Stimulated activated CD4-positive, alpha-beta T cell treated with anti-CD3 and anti-CD28 coated beads, TNF-alpha, amount 100 ng/mL, for 1 hour (primary cell): Measurements from ENCODE around the gene RLBP1.
"Not testable (repeated sequence)": the region's sequence is repeated elsewhere in the genome, so short reads cannot be mapped to it uniquely, and the experiment has no call there.

ENCODE experiments used
- DNase-seq, 3 donors: peaks; one replicate each; pipeline ENCODE4 v3.0.0-alpha.2; 2020; ENCODE audit warnings: low read depth in 3 of 3, low spot score in 1 of 3

The RLBP1 gene

GRCh38 chr15:89221543-89221942 lies at the start of gene RLBP1:
Gene RLBP1, minus strand, starts transcription at chr15:89221579. Its CDS starts 2,604 bp downstream, at chr15:89218975.
- DNase-seq, result no peak

DNA sequence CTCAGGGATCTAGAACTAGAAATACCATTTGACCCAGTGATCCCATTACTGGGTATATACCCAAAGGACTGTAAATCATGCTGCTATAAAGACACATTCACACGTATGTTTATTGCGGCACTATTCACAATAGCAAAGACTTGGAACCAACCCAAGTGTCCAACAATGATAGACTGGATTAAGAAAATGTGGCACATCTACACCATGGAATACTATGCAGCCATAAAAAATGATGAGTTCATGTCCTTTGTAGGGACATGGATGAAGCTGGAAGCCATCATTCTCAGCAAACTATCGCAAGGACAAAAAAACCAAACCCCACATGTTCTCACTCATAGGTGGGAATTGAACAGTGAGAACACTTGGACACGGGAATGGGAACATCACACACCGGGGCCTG lies 28.8 kb upstream of the RLBP1 start:
- DNase-seq, result not testable (repeated sequence)

DNA sequence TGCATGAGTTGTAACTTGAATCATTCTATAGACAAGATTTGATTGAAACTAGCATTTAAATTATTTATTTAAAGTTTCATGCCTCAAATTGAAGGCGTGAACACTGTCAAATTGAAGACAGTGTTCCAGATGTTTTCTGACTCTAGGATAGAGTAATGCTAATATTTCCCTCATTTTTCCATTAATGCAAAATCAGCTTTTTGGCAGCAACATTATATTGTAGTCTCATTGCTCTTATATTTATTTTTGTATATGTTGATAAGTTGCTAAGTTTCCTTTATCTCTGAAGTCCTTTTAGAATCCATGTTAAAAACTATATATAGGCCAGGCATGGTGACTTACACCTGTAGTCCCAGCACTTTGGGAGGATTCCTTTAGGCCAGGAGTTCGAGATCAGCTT lies 27.2 kb upstream of the RLBP1 start:
- no peak for DNase-seq

DNA sequence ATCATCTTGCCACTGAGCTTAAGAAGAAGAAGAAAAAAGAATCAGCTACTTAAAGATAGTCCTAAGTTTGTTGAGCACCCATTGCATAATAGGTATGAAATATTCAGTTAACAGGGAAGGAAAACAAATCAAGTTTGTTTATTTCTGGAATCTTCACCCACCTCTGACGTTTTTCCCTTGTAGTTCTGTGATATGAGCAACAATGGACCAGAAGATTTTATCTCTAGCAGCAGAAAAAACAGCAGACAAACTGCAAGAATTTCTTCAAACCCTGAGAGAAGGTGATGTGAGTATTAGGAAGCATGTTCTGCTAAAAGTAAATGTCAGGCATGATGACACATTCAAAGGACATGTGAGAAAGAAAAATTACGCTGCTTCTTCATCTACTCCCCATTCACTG lies 26.1 kb upstream of the RLBP1 start:
- DNase-seq, result no peak

- no peak for DNase-seq
Measured at GRCh38 chr15:89244574-89244903, 23.2 kb upstream of the RLBP1 start.

GRCh38 chr15:89243691-89244573 lies 22.6 kb upstream of the RLBP1 start, which contains the start of gene FANCI:
Gene FANCI, plus strand, starts transcription at chr15:89243979. Its CDS starts 3,669 bp downstream, at chr15:89247648.
- DNase-seq, result peak; percentile 84 to 96 (median 89)

DNA sequence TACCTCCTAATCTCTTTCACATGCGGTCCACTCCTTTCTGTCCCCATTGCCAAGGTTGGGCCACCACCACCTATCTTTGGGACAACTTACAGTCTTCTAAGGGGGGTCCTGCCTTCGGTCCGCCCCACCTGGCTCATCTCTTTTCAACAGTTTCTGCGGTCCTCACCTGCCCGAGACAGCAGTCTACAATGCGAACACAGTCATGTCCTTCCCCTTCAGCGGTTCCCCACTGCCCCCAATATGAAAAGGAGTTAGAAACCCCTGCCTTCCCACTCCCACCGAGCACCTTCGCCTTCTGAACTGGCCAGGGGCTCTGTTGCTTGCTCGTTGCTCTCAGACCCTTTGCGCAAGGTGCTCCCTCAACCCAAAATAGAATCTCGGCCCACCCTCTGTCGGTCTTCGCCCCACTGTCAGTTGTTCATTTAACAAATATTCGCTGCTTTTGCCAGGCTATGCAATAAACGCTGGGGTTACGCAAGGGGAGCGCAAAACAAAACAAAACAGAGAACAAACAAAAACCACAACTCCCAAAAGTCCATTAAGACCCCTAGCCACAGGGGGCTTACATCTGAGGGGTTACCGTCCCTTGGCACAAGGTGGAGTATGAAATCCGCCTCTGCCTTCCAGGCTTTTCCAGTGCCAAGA lies 21.8 kb upstream of the RLBP1 start:
- no peak for DNase-seq

DNA sequence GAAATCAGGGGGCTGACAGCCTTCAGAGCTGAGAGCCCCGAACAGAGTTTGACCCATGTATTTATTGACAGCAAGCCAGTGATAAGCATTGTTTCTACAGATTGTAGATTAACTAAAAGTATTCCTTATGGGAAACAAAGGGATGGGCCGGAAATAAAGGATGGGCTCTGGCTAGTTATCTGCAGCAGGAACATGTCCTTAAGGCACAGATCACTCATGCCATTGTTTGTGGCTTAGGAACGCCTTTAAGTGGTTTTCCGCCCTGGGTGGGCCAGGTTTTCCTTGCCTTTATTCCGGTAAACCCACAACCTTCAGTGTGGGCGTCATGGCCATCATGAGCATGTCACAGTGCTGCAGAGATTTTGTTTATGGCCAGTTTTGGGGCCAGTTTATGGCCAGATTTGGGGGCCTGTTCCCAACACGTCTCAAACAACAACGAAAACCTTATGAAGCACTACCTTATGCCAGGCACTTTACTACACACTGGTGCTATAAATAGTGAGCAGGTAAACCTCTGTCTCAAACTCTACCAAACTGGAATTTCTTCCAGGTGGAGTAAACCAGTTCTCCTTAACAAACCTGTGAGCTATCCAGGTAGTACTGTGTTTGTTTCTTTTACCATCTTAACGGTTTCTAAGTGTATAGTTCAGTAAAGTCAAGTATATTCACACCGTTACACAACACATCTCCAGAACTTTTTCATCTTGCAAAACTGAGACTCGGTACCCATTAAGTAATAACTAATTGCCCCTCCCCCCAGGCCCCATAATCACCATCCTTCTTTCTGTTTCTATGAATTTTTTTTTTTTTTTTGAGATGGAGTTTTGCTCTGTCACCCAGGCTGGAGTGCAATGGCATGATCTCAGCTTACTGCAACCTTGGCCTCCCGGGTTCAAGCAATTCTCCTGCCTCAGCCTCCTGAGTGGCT lies 18.8 kb upstream of the RLBP1 start:
- DNase-seq, result not testable (repeated sequence)

GRCh38 chr15:89231832-89232231 lies 10.5 kb upstream of the RLBP1 start:
- DNase-seq, result no peak

DNA sequence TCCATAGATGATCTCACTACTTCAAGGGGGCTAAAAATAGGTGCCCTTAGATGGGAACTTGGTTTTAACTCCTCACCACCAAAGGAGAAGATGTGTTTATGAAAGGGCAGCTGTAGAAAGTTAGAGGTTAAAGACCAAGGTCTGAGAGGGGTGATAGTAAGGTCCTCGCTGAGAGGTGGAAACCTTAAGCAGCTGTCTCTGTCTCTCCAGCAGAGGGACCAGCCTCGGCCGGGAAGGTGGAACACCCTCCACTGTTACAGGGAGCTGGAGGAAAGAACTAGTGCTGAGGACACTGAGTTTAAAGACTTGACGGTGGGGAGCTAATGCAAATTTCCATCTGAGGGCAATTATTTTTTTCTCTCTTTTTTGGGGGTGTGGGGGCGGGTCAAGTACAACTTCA lies 8.9 kb upstream of the RLBP1 start:
- DNase-seq, result no peak

GRCh38 chr15:89227425-89227824 lies 6.0 kb upstream of the RLBP1 start:
- no peak for DNase-seq

DNA sequence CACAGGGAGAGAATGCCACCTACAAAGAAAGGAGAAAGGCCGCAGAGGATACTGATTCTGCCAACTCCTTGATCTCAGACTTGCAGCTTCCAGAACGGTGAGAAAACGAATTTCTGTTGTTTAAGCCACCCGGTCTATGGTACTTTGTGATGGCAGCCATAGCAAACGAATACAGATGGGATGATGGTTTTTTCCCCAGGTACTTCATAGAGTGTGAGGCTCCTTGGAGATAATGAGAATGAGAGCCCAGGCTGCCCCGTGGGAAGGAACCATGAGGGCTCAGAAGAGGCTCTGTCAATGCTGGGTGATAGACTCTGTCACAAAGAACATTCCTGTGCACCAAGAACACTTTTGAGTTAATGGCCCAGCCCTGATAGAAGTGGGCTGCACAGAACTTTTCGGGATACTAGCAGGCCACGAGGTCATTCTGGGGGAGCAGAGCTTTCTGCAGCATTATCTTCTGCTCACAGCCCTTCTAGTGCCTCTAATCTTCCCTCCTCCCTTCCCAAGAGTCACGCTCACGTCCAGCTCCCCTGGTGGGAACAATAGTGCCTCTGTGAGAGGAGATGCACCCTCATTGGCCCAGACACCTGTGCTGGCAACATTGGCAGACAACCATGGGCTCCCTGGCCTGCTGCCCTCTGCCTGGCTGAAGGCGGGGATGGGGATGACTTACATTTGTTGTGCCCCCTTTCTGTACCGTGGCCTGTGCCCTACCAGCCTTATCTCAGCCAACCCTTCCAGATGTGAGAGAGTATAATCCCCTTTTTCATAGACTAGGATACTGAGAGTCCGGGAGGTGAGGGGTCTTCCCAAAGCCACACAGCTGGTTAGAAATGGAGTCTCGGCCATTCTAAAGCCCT lies 5.2 kb upstream of the RLBP1 start:
- DNase-seq, result no peak

GRCh38 chr15:89225588-89225987 lies 4.2 kb upstream of the RLBP1 start:
- no peak for DNase-seq

- no peak for DNase-seq
Measured at GRCh38 chr15:89218531-89218930, 2.8 kb downstream of the RLBP1 start.

DNA sequence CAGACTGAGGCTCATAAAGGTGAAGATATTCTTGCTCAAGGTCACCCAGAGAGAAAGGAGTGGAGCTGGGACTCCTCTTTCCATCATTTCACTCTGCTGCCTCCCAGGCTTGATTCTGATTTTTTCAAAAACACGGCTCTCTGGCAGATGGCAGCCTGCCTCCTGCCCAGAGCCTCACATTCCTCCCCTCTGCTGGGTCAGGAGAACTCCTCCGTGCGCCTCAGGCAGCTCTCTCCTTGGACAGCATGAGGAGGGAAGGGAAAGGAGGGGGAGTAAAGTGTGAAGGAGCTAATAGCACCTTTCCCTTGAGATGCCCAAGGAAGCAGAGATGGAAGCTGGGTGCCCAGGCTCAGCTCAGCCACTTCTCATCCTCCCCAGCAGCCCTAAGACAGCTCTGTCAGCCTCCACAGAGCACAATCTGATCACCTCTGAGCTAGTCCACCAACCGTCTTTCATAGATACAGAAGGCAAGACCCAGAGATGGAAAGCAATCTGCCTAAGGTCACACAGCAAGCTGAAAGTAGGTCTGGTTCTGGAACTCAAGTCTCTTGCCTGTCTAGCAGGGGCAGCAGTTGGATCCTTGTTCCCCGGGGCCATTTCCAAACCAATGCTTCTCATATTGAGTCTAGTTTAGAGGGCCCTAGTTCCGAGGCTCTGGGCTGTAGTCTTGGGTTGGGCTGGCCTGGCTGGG lies 3.5 kb downstream of the RLBP1 start:
- DNase-seq, result no peak

DNA sequence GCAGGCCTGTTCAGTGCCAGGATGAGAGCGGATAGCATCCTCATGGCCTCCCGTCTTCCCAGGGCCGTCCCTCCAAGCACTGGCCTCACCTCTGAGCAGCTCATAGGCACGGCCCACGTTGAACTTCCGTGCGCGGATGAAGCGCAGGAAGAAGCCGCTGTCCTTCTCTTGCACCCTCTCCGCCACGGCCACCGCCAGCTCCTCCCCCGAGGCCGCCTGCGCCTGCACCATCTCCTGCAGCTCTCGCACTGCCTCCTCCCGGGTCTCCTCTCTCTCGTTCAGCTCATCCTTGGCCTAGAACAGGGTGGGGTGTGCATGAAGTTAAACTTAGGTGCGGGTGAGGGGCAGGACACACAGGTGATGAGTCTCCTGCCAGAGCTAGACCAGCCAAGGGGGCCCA lies 4.3 kb downstream of the RLBP1 start:
- no peak for DNase-seq

DNA sequence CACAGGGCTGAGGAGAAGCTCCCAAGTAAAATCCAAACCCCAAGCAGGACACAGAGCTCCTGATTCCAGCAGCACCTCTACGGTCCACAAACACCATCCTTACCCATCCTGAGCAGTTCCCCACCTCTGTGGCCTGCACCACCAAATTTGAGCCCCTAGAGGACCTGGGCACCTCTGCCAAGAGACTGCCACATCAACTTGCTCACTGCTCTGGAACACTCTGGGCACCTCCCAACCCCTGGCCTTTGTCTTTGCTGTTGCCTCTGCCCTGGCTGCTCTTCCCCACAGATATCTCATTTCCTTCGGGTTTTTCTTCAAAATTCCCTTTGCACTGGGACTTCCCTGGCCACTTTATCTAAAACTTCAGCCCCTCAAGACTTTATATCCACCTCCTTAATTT lies 5.8 kb downstream of the RLBP1 start:
- DNase-seq, result no peak

- no peak for DNase-seq
Measured at GRCh38 chr15:89211678-89212170, 9.7 kb downstream of the RLBP1 start.

- DNase-seq, result no peak
Measured at GRCh38 chr15:89209057-89209456, 12.3 kb downstream of the RLBP1 start.

- no peak for DNase-seq
Measured at GRCh38 chr15:89208256-89208655, 13.1 kb downstream of the RLBP1 start.
